CD14-positive monocyte (primary cell): ENCODE measurements around the gene MCF2L2. TPM values are rescaled to one million over a fixed set of nuclear protein-coding genes. Genes with fewer than 3 reads are reported as not detected.

ENCODE experiments used
- DNase-seq, 3 donors: peaks; one replicate each; pipeline ENCODE4 v3.0.0-alpha.2; 2011 to 2022
- H2AFZ ChIP-seq: 2 replicates; pipeline ENCODE4 v1.6.0; 2012; ENCODE audit warnings: mild to moderate bottlenecking, low read depth, low read length, inconsistent platforms; ENCODE audit not compliant: insufficient read depth, poor library complexity, severe bottlenecking
- H3K27ac ChIP-seq, 2 donors: 1 replicate in 1 of 2; 2 replicates in 1 of 2; pipeline ENCODE4 v1.5.1; 2012 to 2013; ENCODE audit warnings: low read length in 2 of 2, control low read depth in 1 of 2, inconsistent platforms in 1 of 2, low read depth in 1 of 2, mild to moderate bottlenecking in 1 of 2
- H3K27me3 ChIP-seq, 2 donors: one replicate each; pipeline versions ENCODE4 v1.6.0 to v1.6.1; 2011 to 2013; ENCODE audit warnings: low read length in 2 of 2; ENCODE audit not compliant: control insufficient read depth in 2 of 2, insufficient read depth in 2 of 2
- H3K36me3 ChIP-seq, 2 donors: replicated peaks in 1 of 2; 1 replicate in 1 of 2; 2 replicates in 1 of 2; pipeline versions ENCODE4 v1.5.1 to v1.6.1; 2012 to 2013; ENCODE audit warnings: low read length in 2 of 2, control low read depth in 1 of 2, inconsistent platforms in 1 of 2, mild to moderate bottlenecking in 1 of 2; ENCODE audit not compliant: insufficient read depth in 2 of 2, control insufficient read depth in 1 of 2
- H3K4me1 ChIP-seq, 2 donors: 1 replicate in 1 of 2; 2 replicates in 1 of 2; pipeline versions ENCODE4 v1.5.1 to v1.6.1; 2012 to 2013; ENCODE audit warnings: low read length in 2 of 2, control low read depth in 1 of 2, inconsistent platforms in 1 of 2, mild to moderate bottlenecking in 1 of 2, moderate library complexity in 1 of 2; ENCODE audit not compliant: insufficient read depth in 2 of 2, control insufficient read depth in 1 of 2
- H3K4me2 ChIP-seq: replicated peaks from 2 replicates; pipeline ENCODE3; 2012; ENCODE audit warnings: low read length, moderate library complexity, mild to moderate bottlenecking; ENCODE audit not compliant: poor library complexity, severe bottlenecking; ENCODE audit errors: extremely low read depth
- H3K4me3 ChIP-seq, 3 experiments: fragments of 200-600 bp in 1 of 3; sonication (generic) in 1 of 3; replicated peaks in 1 of 3; 1 replicate in 2 of 3; 2 replicates in 1 of 3; pipeline ENCODE4 v1.5.1; 2011 to 2013; ENCODE audit warnings: low read length in 3 of 3, mild to moderate bottlenecking in 3 of 3, control low read depth in 2 of 3, low read depth in 2 of 3, inconsistent platforms in 1 of 3, moderate library complexity in 1 of 3
- H3K79me2 ChIP-seq: 2 replicates; pipeline ENCODE4 v1.6.0; 2012; ENCODE audit warnings: mild to moderate bottlenecking, control low read depth, inconsistent platforms, low read length, moderate library complexity; ENCODE audit not compliant: insufficient read depth
- H3K9ac ChIP-seq: 2 replicates; pipeline ENCODE4 v1.6.0; 2017; ENCODE audit warnings: low read length, mild to moderate bottlenecking; ENCODE audit not compliant: insufficient read depth, poor library complexity, severe bottlenecking
- H3K9me3 ChIP-seq, 2 donors: replicated peaks in 1 of 2; 1 replicate in 1 of 2; 2 replicates in 1 of 2; pipeline versions ENCODE4 v1.5.1 to v1.6.1; 2012 to 2013; ENCODE audit warnings: low read length in 2 of 2, control low read depth in 1 of 2; ENCODE audit not compliant: control insufficient read depth in 1 of 2, insufficient read depth in 1 of 2
- H4K20me1 ChIP-seq: 2 replicates; pipeline ENCODE4 v1.6.0; 2012; ENCODE audit warnings: mild to moderate bottlenecking, low read length, control low read depth, moderate library complexity; ENCODE audit not compliant: insufficient read depth
- H3K27ac Mint-ChIP-seq, 7 donors: one replicate each; pipeline ENCODE4 v1.8.0; 2020; ENCODE audit warnings: mild to moderate bottlenecking in 7 of 7, mixed read lengths in 7 of 7, moderate library complexity in 6 of 7, inconsistent platforms in 2 of 7
- H3K27me3 Mint-ChIP-seq, 3 donors: one replicate each; pipeline ENCODE4 v1.8.0; 2021 to 2022; ENCODE audit warnings: low read depth in 3 of 3, mild to moderate bottlenecking in 3 of 3, mixed read lengths in 3 of 3, moderate library complexity in 3 of 3, inconsistent platforms in 1 of 3
- H3K36me3 Mint-ChIP-seq, 2 donors: one replicate each; pipeline ENCODE4 v1.8.0; 2020; ENCODE audit warnings: mixed read lengths in 2 of 2, inconsistent platforms in 1 of 2, mild to moderate bottlenecking in 1 of 2
- H3K4me1 Mint-ChIP-seq: one replicate; pipeline ENCODE4 v1.8.0; 2020; ENCODE audit warnings: mild to moderate bottlenecking, mixed read lengths
- H3K4me3 Mint-ChIP-seq, 2 donors: one replicate each; pipeline ENCODE4 v1.8.0; 2020; ENCODE audit warnings: mild to moderate bottlenecking in 2 of 2, mixed read lengths in 2 of 2, moderate library complexity in 1 of 2
- H3K9me3 Mint-ChIP-seq, 7 donors: one replicate each; pipeline ENCODE4 v1.8.0; 2020 to 2022; ENCODE audit warnings: mixed read lengths in 7 of 7, mild to moderate bottlenecking in 6 of 7, moderate library complexity in 6 of 7, inconsistent platforms in 2 of 7
- WGBS: methylation state at CpG from one replicate; pipeline ENCODE4 v1.1.5; 2013; ENCODE audit warnings: missing lambda C conversion rate; ENCODE audit not compliant: insufficient coverage; 5-methylcytosine and 5-hydroxymethylcytosine counted together
- intact Hi-C, 2 donors: fragments of 100-400 bp; cut with micrococcal nuclease; formaldehyde crosslinking; loops; one replicate each; pipeline versions ENCODE4 v1.15.0 to v1.15.1; 2023
- polyA plus RNA-seq, 3 donors: library from polyadenylated mRNA; depleted of rRNA in 1 of 3; unstranded in 2 of 3; stranded (reverse) in 1 of 3; fragments of 300-500 nt in 2 of 3; fragments of >200 nt in 1 of 3; fragmentation: Illumina TruSeq in 2 of 3; gene quantifications; 1 replicate in 2 of 3; 2 replicates in 1 of 3; pipeline ENCODE4 v1.2.3, GENCODE V29; 2012 to 2021
- TF ChIP-seq, protein P1 (sequence below): fragments of 200-600 bp; IDR thresholded peaks from one replicate; pipeline ENCODE4 v1.8.0; 2022; ENCODE audit warnings: antibody characterized with exemption, mild to moderate bottlenecking

The MCF2L2 gene
- polyA plus RNA-seq, 3 donors = 0.01 to 0.13 TPM; not detected in 1

DNA sequence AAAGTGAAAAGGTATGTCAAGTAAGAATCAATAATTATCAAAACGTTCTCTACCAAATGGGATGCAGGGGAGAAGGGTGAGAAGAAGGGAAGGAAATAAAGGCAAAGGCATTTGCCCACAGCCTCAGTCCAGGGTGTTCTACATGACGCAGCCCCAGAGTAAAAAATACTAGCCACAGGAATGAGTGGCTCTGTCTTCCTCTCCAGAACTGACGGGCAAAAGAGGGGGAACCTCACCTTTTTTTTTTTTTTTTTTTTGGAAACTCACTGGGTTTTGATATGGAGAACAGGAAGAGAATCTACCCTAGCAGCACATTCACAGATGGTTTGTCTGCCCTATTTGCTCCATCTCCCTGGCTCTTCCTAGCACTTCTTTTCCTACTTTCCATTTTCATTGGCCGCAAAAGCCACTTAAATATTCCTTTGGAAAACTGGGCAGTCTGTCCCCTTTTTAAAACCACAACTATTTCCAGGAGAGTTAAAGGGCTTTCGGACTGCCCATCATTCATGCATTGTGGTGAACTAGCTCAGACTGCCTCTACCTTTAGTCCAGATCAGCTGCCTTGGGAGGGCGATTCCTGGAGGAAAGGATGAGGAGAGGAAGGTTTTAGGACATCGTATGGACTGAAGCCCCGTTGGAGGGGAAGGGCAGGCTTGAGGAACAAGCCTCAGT is 147.2 kb downstream of the MCF2L2 start:
- Histone ChIP-seq H4K20me1 (no peaks in the 10 kb centered on the region), H3K27ac (no peak overlapping the region), H3K9ac (no peak overlapping the region), H3K9me3 (no peaks in the 10 kb centered on the region), H3K4me3 (no peak overlapping the region), H3K36me3 (no peaks in the 10 kb centered on the region), H3K79me2 (no peaks in the 10 kb centered on the region), H3K4me1 (peaks cover 13 to 16% of the 10 kb centered on the region in 2 donors), H2AFZ (no peak overlapping the region), H3K27me3 (no peaks in the 10 kb centered on the region), H3K4me2 (no peak overlapping the region)
- peaks cover 19% of the 10 kb centered on the region for H3K4me1 Mint-ChIP-seq
- TF ChIP-seq, protein P1, sequence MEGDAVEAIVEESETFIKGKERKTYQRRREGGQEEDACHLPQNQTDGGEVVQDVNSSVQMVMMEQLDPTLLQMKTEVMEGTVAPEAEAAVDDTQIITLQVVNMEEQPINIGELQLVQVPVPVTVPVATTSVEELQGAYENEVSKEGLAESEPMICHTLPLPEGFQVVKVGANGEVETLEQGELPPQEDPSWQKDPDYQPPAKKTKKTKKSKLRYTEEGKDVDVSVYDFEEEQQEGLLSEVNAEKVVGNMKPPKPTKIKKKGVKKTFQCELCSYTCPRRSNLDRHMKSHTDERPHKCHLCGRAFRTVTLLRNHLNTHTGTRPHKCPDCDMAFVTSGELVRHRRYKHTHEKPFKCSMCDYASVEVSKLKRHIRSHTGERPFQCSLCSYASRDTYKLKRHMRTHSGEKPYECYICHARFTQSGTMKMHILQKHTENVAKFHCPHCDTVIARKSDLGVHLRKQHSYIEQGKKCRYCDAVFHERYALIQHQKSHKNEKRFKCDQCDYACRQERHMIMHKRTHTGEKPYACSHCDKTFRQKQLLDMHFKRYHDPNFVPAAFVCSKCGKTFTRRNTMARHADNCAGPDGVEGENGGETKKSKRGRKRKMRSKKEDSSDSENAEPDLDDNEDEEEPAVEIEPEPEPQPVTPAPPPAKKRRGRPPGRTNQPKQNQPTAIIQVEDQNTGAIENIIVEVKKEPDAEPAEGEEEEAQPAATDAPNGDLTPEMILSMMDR = no peak
- no peak for DNase-seq
- no peak overlapping the region for H3K27ac Mint-ChIP-seq
- 71% methylated on average over 5 of the region's 8 CpGs for WGBS
- peaks cover 0 to 1% of the 10 kb centered on the region in 2 donors for H3K36me3 Mint-ChIP-seq
- no peaks in the 10 kb centered on the region for H3K9me3 Mint-ChIP-seq
- no peak overlapping the region for H3K4me3 Mint-ChIP-seq
- intact Hi-C loops = no loop called here
- H3K27me3 Mint-ChIP-seq = peaks cover 0 to 2% (median 0%) of the 10 kb centered on the region in 3 donors

DNA sequence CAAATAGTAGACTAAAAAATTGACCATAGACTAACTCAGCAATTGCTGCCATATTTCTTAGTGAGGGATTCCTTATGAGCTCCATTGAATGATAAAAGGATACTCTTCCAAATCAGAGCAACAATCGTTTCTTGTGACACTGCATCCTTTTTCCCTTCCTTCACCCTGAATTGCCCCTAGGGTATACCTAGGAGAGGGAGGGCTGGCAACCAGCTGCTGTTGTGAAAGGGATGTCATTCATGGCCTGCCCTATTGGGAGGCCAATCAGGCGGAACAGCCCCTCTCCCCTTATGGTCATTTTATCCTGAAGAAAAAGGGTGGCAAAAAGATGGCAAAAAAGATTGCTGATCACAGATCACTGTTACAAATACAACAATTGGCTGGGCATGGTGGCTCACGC is 149.0 kb downstream of the MCF2L2 start:
- no peak for DNase-seq
- Histone ChIP-seq H3K27me3 (no peaks in the 10 kb centered on the region), H3K79me2 (no peaks in the 10 kb centered on the region), H3K4me1 (peaks cover 17 to 18% of the 10 kb centered on the region in 2 donors), H4K20me1 (no peaks in the 10 kb centered on the region), H2AFZ (no peak overlapping the region), H3K9ac (no peak overlapping the region), H3K9me3 (no peaks in the 10 kb centered on the region), H3K27ac (no peak overlapping the region), H3K36me3 (no peaks in the 10 kb centered on the region), H3K4me3 (no peak overlapping the region), H3K4me2 (no peak overlapping the region)
- Mint-ChIP-seq H3K4me3 (no peak overlapping the region), H3K27ac (no peak overlapping the region), H3K36me3 (no peaks in the 10 kb centered on the region), H3K4me1 (peaks cover 22% of the 10 kb centered on the region), H3K27me3 (peaks cover 0 to under 1% (median 0%) of the 10 kb centered on the region in 3 donors), H3K9me3 (no peaks in the 10 kb centered on the region)
- intact Hi-C loops = no loop called here
- WGBS = 100% methylated on average over 1 of the region's 3 CpGs
- TF ChIP-seq, protein P1 = no peak
